GM21390 (cell line): ENCODE results near the gene WDR93.
"Not testable (repeated sequence)": the region's sequence is repeated elsewhere in the genome, so short reads cannot be mapped to it uniquely, and the experiment has no call there.

Experiments used
- ATAC-seq: cut with Tn5 transposase; IDR thresholded peaks from one replicate; pipeline ENCODE4 v1.9.1; 2021; ENCODE audit not compliant: unreplicated experiment

The WDR93 gene

GRCh38 chr15:89767411-89767915, 76.9 kb downstream of the WDR93 start:
- no peak for ATAC-seq

GRCh38 chr15:89768071-89768500, 77.5 kb downstream of the WDR93 start:
- no peak for ATAC-seq

GRCh38 chr15:89769366-89769765, 78.8 kb downstream of the WDR93 start:
- ATAC-seq = no peak

- no peak for ATAC-seq
Observed at GRCh38 chr15:89770041-89770440, 79.4 kb downstream of the WDR93 start.

GRCh38 chr15:89772932-89773583, 82.4 kb downstream of the WDR93 start:
- ATAC-seq = no peak

GRCh38 chr15:89774492-89774891, 83.9 kb downstream of the WDR93 start:
- ATAC-seq = no peak

GRCh38 chr15:89775815-89776214, 85.2 kb downstream of the WDR93 start:
- ATAC-seq = no peak

- peak; percentile 65 for ATAC-seq
Observed at GRCh38 chr15:89776274-89777072, 85.9 kb downstream of the WDR93 start, which contains the start of gene MESP2. MESP2 (plus strand) TSS chr15:89776332; CDS start chr15:89776358, 26 bp downstream.

GRCh38 chr15:89777073-89777751, 86.6 kb downstream of the WDR93 start:
- no peak for ATAC-seq

GRCh38 chr15:89777782-89778380, 87.3 kb downstream of the WDR93 start:
- ATAC-seq = no peak

- ATAC-seq = no peak
Observed at GRCh38 chr15:89778861-89779260, 88.2 kb downstream of the WDR93 start.

- no peak for ATAC-seq
Observed at GRCh38 chr15:89780601-89781000, 90.0 kb downstream of the WDR93 start.

- ATAC-seq = no peak
Observed at GRCh38 chr15:89781055-89781454, 90.4 kb downstream of the WDR93 start.

- ATAC-seq = no peak
Observed at GRCh38 chr15:89781891-89782618, 91.4 kb downstream of the WDR93 start.

- ATAC-seq = not testable (repeated sequence)
Observed at GRCh38 chr15:89782619-89782950, 92.0 kb downstream of the WDR93 start.

- no peak for ATAC-seq
Observed at GRCh38 chr15:89783111-89783860, 92.7 kb downstream of the WDR93 start.

GRCh38 chr15:89783861-89784685, 93.5 kb downstream of the WDR93 start:
- ATAC-seq = no peak

GRCh38 chr15:89784686-89784960, 94.0 kb downstream of the WDR93 start:
- no peak for ATAC-seq

GRCh38 chr15:89785064-89785773, 94.6 kb downstream of the WDR93 start:
- no peak for ATAC-seq
